Cardiac fibroblast (primary cell): ENCODE data around the gene MCMBP.

ENCODE experiments used
- DNase-seq, 2 donors: peaks; one replicate each; pipeline versions ENCODE4 v3.0.0 to v3.0.0-alpha.2; 2010; ENCODE audit warnings: low read depth in 2 of 2
- H3K4me3 ChIP-seq, 2 donors: replicated peaks in 1 of 2; 1 replicate in 1 of 2; 2 replicates in 1 of 2; pipeline ENCODE4 v1.5.1; 2011; ENCODE audit warnings: low read depth in 2 of 2, low read length in 2 of 2, mild to moderate bottlenecking in 2 of 2, moderate library complexity in 1 of 2
- CTCF ChIP-seq: IDR thresholded peaks from one replicate; pipeline ENCODE4 v1.5.1; 2011; ENCODE audit warnings: low read depth, mild to moderate bottlenecking, low read length, inconsistent platforms

MCMBP gene

GRCh38 chr10:119829429-119829828, 43.2 kb downstream of the MCMBP start:
- DNase-seq = no peak
- H3K4me3 ChIP-seq = no peak overlapping the region
- no peak for TF ChIP-seq CTCF

- H3K4me3 ChIP-seq = no peak overlapping the region
- no peak for DNase-seq
- TF ChIP-seq CTCF = no peak
These were observed 45.2 kb downstream of the MCMBP start for GRCh38 chr10:119827430-119827829.

GRCh38 chr10:119826771-119827170, 45.9 kb downstream of the MCMBP start:
- DNase-seq = no peak
- no peak for TF ChIP-seq CTCF
- no peak overlapping the region for H3K4me3 ChIP-seq

- DNase-seq = no peak
- no peak for TF ChIP-seq CTCF
- H3K4me3 ChIP-seq = no peak overlapping the region
These were observed 48.3 kb downstream of the MCMBP start for GRCh38 chr10:119824299-119824698.

GRCh38 chr10:119821182-119821581, 51.5 kb downstream of the MCMBP start:
- TF ChIP-seq CTCF = no peak
- no peak for DNase-seq
- no peak overlapping the region for H3K4me3 ChIP-seq

- H3K4me3 ChIP-seq = peak overlapping the region; percentile 24 to 28
- DNase-seq = no peak
- TF ChIP-seq CTCF = no peak
These were observed 53.8 kb downstream of the MCMBP start for GRCh38 chr10:119818889-119819270.
